ENCODE results near the gene HSP90AA1. TPM values are rescaled to one million over a fixed set of nuclear protein-coding genes. Genes with fewer than 3 reads are reported as not detected.

HSP90AA1 gene
- total RNA-seq, 2 experiments from 2014 or later, result 466 to 472 TPM

DNA sequence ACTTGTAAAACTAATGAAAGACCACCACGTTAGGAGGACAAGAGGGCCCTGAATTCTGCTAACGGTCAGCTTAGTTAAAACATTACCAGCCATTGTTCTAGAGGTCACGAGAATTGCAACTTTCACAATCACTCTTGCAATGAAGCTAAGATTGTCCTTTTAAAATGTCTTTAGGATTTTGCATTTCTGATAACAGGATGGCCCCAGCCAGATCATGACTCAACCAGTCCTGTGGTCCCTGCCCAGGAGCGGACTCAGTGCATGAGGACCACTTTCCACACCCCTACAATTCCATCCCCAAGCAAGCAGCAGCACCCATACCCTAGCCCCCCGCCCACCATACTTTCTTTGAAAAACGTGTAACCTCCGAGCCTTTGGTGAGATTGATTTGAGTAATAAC is 28.7 kb downstream of the HSP90AA1 start:
- Mint-ChIP-seq H3K4me3 (no peak overlapping the region), H3K4me1 (peaks cover 19% of the 10 kb centered on the region), H3K36me3 (ENCODE audit: low read depth) (peaks cover 8% of the 10 kb centered on the region), H3K27me3 (peaks cover 1% of the 10 kb centered on the region), H3K27ac (no peak overlapping the region), H3K9me3 (no peaks in the 10 kb centered on the region)
- no peak for DNase-seq
- ChIA-PET CTCF (interaction anchor here (0.8 kb wide), 2 partner anchors 12 to 38 kb away, joined by 3 to 4 read pairs; no protein-coding TSS in a partner anchor), POLR2A (no interaction called here)

- CTCF ChIA-PET, result interaction anchor here (0.8 kb wide), 2 partner anchors 11 to 39 kb away, joined by 3 to 4 read pairs; no protein-coding TSS in a partner anchor
- Mint-ChIP-seq H3K27ac (no peak overlapping the region), H3K36me3 (ENCODE audit: low read depth) (peaks cover 11% of the 10 kb centered on the region), H3K4me1 (peaks cover 19% of the 10 kb centered on the region), H3K27me3 (peaks cover 1% of the 10 kb centered on the region), H3K4me3 (no peak overlapping the region), H3K9me3 (no peaks in the 10 kb centered on the region)
- POLR2A ChIA-PET, result no interaction called here
- DNase-seq, result no peak
Observed at GRCh38 chr14:102057480-102058114, 29.2 kb downstream of the HSP90AA1 start.

- H3K36me3 Mint-ChIP-seq (ENCODE audit: low read depth), result peaks cover 18% of the 10 kb centered on the region
- no peak for DNase-seq
- peaks cover 17% of the 10 kb centered on the region for H3K4me1 Mint-ChIP-seq
- H3K9me3 Mint-ChIP-seq, result no peaks in the 10 kb centered on the region
- CTCF ChIA-PET, result no interaction called here
- POLR2A ChIA-PET, result no interaction called here
- H3K27me3 Mint-ChIP-seq, result peaks cover 1% of the 10 kb centered on the region
- H3K27ac Mint-ChIP-seq, result no peak overlapping the region
- no peak overlapping the region for H3K4me3 Mint-ChIP-seq
Observed at GRCh38 chr14:102056694-102057442, 30.0 kb downstream of the HSP90AA1 start.

DNA sequence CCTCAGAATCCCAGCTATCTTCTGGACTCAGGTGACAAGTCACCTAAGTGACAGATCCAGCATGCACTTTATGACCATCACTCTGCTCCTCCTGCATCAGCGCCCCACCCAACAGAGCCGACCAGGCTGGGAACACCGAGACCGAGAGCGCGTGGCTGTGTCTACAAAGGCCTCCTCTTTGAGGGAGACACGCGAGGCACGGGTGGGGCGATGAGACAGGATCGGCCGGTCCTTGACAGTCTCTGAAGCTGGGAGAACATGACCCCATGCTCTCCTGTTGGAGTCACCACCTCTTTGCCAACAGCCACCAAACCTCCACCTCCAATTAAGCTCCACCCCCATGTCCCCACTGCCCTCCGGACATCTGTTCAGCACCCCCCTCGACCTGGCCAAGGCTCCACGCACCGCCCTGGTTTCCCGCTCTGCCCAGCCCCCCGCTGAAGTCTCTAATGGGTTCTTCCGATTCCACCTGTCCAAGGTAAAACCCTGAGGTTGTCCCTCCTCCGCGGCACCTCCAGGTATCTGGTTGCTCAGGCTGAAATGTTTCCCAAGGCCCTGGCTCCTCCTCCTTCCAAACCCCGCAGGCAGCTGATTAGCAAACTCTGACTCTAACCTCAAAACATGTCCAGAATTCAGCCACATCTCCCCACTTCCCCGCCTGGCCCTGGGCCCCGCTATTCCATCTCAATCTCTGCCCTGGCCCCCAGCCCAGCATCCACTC is 31.5 kb downstream of the HSP90AA1 start:
- H3K27me3 Mint-ChIP-seq, result peaks cover 1% of the 10 kb centered on the region
- H3K4me1 Mint-ChIP-seq, result peaks cover 16% of the 10 kb centered on the region
- H3K27ac Mint-ChIP-seq, result no peak overlapping the region
- no peaks in the 10 kb centered on the region for H3K9me3 Mint-ChIP-seq
- no peak overlapping the region for H3K4me3 Mint-ChIP-seq
- DNase-seq, result no peak
- ChIA-PET CTCF (no interaction called here), POLR2A (no interaction called here)
- H3K36me3 Mint-ChIP-seq (ENCODE audit: low read depth), result peaks cover 24% of the 10 kb centered on the region

- POLR2A ChIA-PET, result interaction anchor here (1.0 kb wide), 1 partner anchor 34 kb away, joined by 3 read pairs; no protein-coding TSS in a partner anchor
Observed at GRCh38 chr14:102052522-102052921, 34.3 kb downstream of the HSP90AA1 start.

GRCh38 chr14:102050625-102051024 is 36.2 kb downstream of the HSP90AA1 start:
- Mint-ChIP-seq H3K4me3 (no peak overlapping the region), H3K27me3 (no peaks in the 10 kb centered on the region), H3K4me1 (no peaks in the 10 kb centered on the region), H3K27ac (no peak overlapping the region), H3K36me3 (ENCODE audit: low read depth) (peaks cover 54% of the 10 kb centered on the region), H3K9me3 (no peaks in the 10 kb centered on the region)
- POLR2A ChIA-PET, result no interaction called here
- no peak for DNase-seq
- CTCF ChIA-PET, result interaction anchor here (0.7 to 1.1 kb wide), 3 partner anchors 15 to 46 kb away, joined by 3 read pairs; no protein-coding TSS in a partner anchor

More at GRCh38 chr14:102052522-102052921, 34.3 kb downstream of the HSP90AA1 start:
- Mint-ChIP-seq H3K9me3 (no peaks in the 10 kb centered on the region), H3K36me3 (ENCODE audit: low read depth) (peaks cover 51% of the 10 kb centered on the region), H3K4me3 (no peak overlapping the region), H3K27ac (no peak overlapping the region), H3K27me3 (no peaks in the 10 kb centered on the region), H3K4me1 (peaks cover 2% of the 10 kb centered on the region)
- DNase-seq, result no peak
- CTCF ChIA-PET, result interaction anchor here (1.0 kb wide), 1 partner anchor 44 kb away, joined by 5 read pairs; no protein-coding TSS in a partner anchor

DNA sequence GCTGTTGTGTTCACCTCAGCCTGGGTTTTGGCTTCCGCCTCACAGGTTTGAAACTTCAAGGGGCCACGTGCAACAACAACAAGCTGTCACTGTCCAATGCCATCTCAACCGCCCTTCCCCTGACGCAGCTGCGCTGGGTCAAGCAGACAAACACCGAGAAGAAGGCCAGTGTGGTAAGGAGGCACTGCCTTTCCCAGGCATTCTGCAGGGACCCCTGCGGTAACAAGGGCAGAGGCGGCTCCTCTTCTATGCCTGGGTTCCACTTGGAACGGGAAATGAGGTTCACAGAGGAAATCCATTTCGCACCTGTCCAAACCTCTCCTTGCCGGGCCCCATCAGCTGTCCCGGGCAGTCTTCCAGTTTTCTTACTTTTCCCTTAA is 36.8 kb downstream of the HSP90AA1 start:
- Mint-ChIP-seq H3K27me3 (no peaks in the 10 kb centered on the region), H3K27ac (no peak overlapping the region), H3K4me1 (no peaks in the 10 kb centered on the region), H3K36me3 (ENCODE audit: low read depth) (peaks cover 53% of the 10 kb centered on the region), H3K9me3 (no peaks in the 10 kb centered on the region), H3K4me3 (no peak overlapping the region)
- CTCF ChIA-PET, result interaction anchor here (1.1 kb wide), 1 partner anchor 46 kb away, joined by 3 read pairs; no protein-coding TSS in a partner anchor
- POLR2A ChIA-PET, result no interaction called here
- DNase-seq, result no peak

GRCh38 chr14:102049258-102050025 is 37.4 kb downstream of the HSP90AA1 start:
- Mint-ChIP-seq H3K27me3 (no peaks in the 10 kb centered on the region), H3K27ac (no peak overlapping the region), H3K4me3 (no peak overlapping the region), H3K36me3 (ENCODE audit: low read depth) (peaks cover 58% of the 10 kb centered on the region), H3K9me3 (no peaks in the 10 kb centered on the region), H3K4me1 (no peaks in the 10 kb centered on the region)
- CTCF ChIA-PET, result no interaction called here
- POLR2A ChIA-PET, result no interaction called here
- no peak for DNase-seq

DNA sequence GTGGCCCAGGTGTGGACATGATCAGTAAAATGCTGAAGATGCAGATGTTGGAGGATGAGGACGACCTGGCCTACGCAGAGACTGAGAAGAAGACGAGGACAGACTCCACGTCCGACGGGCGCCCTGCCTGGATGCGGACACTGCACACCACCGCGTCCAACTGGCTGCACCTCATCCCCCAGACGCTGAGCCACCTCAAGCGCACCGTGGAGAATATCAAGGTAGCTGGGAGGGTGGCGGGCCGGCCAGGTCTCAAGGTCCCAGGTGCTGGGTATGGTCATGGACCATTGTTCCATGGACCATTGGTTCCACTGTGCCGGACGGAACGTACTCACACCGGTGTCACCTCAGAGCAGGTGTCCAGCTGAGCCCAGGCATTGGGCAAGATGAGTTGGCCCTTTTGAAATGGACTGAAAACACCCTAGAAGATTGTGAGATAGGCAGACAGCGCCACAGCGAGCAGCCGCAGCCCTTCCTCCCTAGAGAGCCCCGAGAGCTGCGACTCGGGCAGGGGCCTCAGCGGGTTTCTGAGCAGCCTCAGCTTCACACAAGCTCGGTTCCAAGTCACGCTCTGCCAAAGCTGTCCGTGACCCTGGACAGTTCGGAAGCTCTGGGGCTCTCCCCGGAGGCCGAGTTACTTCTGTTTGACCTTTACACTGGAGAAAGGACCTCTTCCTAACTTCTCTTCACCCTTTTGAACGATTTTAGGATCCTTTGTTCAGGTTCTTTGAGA is 38.9 kb downstream of the HSP90AA1 start:
- CTCF ChIA-PET, result interaction anchor here (0.8 kb wide), 1 partner anchor 15 kb away, joined by 3 read pairs; no protein-coding TSS in a partner anchor
- Mint-ChIP-seq H3K36me3 (ENCODE audit: low read depth) (peaks cover 67% of the 10 kb centered on the region), H3K27ac (no peak overlapping the region)

DNA sequence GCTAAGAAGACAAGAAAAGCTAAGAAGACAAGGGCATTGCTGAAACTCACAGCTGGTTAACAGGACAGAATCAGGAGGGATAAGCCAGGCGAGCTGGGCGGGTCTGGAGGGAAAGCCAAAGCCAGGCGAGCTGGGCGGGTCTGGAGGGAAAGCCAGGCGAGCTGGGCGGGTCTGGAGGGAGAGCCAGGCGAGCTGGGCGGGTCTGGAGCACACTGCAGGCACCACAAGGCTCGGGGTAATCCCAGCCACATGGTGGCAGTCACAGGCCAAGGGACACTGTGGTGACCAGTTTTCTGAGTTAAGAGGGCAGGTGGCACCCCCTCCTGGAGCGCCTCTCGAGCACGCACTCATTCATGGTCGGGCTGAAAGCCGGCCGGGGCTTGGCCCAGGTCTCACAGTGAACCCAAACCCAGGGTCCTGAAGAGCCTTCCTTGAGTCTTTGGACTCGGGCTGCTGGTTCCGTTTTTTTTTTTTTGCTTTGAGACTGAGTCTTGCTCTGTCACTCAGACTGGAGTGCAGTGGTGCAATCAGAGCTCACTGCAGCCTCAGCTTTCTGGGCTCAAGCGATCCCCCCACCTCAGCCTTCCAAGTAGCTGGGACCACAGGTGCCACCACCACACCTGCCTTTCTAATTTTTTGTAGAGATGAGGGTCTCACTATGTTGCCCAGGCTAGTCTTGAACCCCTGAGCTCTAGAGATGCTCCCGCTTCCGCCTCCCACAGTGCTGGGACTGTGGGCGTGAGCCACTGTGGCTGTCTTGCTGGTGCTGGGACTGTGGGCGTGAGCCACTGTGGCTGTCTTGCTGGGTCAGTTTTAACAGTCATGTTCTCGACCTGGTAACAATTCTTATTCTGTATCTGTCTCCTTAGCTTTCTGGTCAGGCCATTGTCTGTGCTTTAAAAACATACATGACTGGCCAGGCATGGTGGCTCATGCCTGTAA is 40.2 kb downstream of the HSP90AA1 start:
- Mint-ChIP-seq H3K27ac (no peak overlapping the region), H3K27me3 (no peaks in the 10 kb centered on the region), H3K4me1 (no peaks in the 10 kb centered on the region), H3K9me3 (no peaks in the 10 kb centered on the region), H3K4me3 (no peak overlapping the region), H3K36me3 (ENCODE audit: low read depth) (peaks cover 70% of the 10 kb centered on the region)
- POLR2A ChIA-PET, result no interaction called here
- CTCF ChIA-PET, result interaction anchor here (0.7 to 1.4 kb wide), 4 partner anchors 11 to 275 kb away, joined by 3 to 5 read pairs (median 4); no protein-coding TSS in a partner anchor
- peak; percentile 23 for DNase-seq

More for the DNA sequence above, 38.9 kb downstream of the HSP90AA1 start:
- Mint-ChIP-seq H3K27me3 (no peaks in the 10 kb centered on the region), H3K4me3 (no peak overlapping the region), H3K4me1 (no peaks in the 10 kb centered on the region), H3K9me3 (no peaks in the 10 kb centered on the region)
- DNase-seq, result no peak
- POLR2A ChIA-PET, result no interaction called here

DNA sequence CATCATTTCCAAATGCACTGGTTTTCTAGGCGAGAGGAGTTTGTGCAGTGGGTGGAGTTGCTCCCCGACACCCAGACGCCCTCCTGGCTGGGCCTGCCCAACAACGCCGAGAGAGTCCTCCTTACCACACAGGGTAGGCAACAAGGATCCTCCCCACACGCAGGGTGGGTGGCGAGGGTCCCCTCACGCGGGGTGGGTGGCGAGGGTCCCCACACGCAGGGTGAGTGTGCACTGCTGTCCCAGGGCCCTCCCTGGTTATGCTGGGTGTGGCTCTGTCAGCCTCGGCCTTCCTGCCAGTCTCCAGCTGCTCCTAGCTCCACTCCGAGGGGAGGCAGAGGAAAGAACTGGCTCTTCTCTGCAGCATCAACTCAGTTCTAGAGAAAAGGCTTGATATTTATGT is 42.3 kb downstream of the HSP90AA1 start:
- Mint-ChIP-seq H3K9me3 (no peaks in the 10 kb centered on the region), H3K4me3 (no peak overlapping the region), H3K36me3 (ENCODE audit: low read depth) (peaks cover 74% of the 10 kb centered on the region), H3K4me1 (no peaks in the 10 kb centered on the region), H3K27me3 (no peaks in the 10 kb centered on the region), H3K27ac (no peak overlapping the region)
- ChIA-PET POLR2A (no interaction called here), CTCF (interaction anchor here (0.9 to 1.2 kb wide), 2 partner anchors 52 to 337 kb away, joined by 3 to 4 read pairs; no protein-coding TSS in a partner anchor)
- no peak for DNase-seq

All from activated CD4-positive, alpha-beta memory T cell treated with anti-CD3 and anti-CD28 coated beads, Interleukin-2, amount 10 ng/mL, durations not matched to agents 7 days and 5 days (primary cell).